AG08395 (cell line): ENCODE data around the gene SLC6A3.
"Not testable (repeated sequence)": the region's sequence is repeated elsewhere in the genome, so short reads cannot be mapped to it uniquely, and the experiment has no call there.

Source experiments
- DNase-seq: peaks from one replicate; pipeline ENCODE4 v3.0.0; 2012; ENCODE audit warnings: mixed read lengths, low spot score

The SLC6A3 gene

DNA sequence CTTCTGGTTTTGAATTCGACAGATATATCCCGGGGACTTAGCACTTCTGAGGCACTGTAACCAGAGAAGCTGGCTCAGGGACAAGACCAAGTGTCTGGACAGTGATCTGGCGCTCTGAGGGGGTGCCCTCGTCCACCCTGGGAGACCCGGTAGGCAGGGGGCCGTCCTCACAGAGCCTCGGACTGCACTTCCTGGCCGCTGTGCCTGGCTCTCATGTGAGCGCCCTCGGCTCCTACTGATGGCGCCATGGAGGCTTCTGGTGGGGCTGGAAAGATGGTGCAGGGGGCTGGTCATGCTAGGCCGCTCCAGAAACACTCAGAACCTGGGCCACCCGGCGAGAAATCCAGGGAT lies 18.8 kb upstream of the SLC6A3 start:
- no peak for DNase-seq

DNA sequence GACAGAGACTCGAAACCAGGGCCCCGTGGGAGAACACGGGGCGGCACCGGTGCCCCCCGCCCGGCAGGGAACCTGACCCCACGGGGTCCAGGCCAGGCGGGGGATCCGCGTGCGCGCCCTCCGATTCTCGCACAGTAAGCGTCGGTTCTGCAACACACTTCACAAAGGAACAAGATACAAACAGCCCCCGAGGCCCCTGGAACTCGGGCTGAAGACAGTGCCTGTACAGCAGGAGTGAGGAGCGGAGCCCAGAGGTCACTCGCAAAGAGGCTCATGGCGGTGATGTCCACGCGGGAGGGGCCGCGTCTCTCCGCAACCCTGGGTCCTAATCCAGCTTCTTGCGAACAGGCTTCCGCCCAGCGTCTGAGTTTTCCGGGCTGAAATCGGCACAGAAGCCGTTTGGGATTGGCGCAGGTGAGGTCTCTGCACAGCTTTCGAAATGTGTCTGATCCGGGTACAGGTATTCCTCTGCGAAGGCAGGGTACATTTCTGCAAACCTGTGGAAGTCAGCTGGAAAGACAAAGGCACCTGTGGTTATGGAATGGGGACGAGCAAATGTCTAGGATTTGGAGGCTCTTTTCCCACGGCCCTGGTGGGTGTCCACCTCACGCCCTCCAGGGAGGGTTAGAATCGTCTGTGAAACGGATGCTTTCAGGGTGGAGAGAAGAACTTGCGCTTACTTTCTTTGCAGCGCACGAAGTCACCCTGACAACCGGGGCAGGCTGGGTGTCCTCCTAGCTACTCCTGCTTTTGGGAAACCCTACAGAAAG lies 18.3 kb upstream of the SLC6A3 start:
- no peak for DNase-seq

DNA sequence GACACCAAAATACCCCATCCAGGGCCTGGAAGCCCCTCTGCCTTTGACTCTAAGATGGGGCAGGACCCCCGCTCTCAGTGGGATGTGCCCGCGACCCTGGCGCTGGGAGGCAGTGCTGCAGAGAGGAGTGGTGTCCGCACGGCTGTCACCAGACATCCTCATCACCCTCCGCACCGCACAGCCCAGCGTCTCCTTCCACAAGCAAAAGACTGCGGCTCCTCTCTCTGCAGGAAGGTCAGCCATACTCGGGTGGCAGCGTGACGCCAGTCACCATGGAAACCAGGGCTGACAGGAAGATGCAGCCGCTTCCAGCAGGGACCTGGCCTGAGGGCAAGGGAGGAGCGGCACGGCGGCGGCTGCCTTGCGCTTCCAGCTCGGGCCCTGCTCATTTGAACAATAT lies 17.1 kb upstream of the SLC6A3 start:
- no peak for DNase-seq

DNA sequence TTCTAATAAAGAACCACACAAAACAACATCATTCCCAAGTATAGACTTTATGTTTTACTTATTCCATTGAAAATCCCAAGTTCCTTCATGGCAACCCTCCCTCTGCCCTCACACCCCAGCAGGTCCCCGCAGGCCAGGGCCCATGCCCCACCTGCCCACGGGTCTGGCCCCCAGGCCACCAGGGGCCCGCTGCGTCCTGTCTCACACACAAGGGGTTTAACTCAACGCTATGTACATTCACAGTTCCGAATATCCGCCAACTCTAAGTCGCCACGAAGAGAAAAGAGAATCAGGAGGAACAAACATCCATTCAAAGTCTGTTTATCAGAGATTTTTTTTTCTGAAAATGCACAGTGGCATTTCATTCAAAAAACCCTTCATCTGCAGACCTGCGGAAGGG lies 16.2 kb upstream of the SLC6A3 start:
- no peak for DNase-seq

DNA sequence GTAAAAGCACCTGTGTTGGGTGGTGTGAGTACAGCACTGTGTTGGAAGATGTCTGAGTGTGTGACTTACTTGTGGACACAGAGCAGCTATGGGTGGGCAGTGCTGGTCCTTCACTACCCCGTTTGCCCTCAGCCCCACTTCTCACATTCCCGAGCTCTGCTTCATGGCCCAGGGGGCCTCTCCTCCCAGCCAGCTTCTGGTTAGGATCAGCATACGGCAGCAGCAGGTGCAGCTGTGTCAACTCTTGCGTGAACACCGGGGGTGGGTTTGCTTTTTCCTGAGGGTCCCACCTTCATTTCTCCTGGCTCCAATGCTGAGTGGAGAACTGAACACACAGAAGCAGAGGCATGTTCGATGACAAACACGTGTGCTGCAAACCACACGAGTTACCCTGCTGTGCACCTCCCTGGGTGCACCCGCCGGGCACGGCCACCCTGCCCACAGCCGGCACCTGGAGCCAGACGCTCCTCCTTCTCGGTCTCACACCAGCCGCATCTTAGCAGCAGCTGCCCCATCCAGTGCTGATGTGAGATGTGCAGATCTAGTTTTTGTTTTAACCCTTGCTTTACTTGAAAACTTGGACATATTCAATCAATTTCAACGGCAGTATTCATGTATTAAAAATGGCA lies 14.9 kb upstream of the SLC6A3 start:
- DNase-seq: no peak

DNA sequence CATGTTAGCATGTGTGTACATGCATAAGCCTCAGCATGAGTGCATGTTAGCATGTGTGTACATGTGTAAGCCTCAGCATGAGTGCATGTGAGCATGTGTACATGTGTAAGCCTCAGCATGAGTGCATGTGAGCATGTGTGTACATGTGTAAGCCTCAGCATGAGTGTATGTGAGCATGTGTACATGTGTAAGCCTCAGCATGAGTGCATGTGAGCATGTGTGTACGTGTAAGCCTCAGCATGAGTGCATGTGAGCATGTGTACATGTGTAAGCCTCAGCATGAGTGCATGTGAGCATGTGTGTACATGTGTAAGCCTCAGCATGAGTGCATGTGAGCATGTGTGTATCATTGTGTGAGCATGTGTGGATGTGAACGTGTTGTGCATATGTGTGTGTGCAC lies 14.2 kb upstream of the SLC6A3 start:
- not testable (repeated sequence) for DNase-seq

DNA sequence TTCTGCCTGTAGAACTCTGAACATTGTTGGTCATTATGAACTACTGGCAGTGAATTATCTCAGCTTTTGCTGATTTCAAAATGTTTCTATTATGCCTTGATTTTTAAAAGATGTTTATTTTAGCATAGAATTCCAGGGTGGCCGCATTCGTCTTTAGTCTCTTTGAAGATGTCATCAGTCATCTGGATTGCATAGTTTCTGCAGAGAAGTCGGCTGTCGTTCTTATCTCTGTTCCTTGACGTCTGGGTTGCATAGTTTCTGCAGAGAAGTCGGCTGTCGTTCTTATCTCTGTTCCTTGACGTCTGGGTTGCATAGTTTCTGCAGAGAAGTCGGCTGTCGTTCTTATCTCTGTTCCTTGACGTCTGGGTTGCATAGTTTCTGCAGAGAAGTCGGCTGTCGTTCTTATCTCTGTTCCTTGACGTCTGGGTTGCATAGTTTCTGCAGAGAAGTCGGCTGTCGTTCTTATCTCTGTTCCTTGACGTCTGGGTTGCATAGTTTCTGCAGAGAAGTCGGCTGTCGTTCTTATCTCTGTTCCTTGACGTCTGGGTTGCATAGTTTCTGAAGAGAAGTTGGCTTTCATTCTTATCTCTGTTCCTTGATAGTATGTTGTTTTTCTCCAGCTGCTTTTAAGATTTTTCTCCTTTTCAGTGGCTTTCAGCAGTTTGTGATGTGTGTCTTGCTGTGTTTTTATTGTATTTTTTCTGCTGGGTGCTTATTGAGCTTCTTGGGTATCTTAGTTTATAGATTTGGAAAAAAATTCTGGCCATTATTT lies 11.1 kb upstream of the SLC6A3 start:
- not testable (repeated sequence) for DNase-seq

DNA sequence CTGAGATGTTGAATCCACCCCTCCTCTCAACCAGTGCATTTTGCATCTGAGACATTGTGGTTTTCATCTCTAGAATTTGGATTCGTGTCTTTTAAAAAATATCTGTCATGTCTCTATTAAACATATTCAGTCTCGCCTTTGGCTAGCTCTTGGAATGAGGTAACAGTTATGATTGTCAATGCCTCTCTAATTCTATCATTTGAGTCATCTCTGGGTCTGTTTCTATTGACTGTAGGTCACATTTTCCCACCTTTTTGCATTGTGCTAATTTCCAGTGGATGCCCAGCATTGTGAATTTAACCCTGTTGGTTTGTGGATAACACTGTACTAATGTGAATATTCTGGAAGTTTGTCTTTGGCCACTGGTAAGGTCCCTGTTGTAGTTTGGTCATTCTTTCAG lies 8.4 kb upstream of the SLC6A3 start:
- no peak for DNase-seq

DNA sequence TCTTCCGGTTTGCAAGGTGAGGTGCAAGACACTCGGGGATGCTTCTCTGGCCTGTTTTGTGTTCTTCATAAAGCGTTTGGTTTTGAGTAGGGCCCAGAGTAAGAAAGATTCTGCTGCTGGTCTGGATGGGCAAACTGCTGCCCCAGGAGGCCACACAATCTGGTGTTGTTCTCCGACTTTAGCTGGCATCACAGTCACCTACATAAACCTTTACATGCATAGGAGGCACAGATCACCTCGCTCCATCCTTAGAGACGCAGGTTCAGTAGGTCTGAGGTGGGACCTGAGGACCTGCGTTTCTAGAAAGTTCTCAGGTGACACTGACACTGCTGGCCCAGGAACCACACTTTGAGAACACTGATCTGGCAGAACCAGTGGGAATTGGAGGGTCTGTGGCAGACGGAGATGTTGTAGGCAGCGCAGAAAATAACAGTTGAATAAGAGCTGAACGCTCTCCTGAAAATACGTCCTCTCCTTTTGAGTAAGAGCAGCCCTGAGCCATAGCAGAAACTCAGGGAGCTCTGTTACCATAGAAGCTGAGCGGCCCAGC lies 3.9 kb upstream of the SLC6A3 start:
- no peak for DNase-seq

DNA sequence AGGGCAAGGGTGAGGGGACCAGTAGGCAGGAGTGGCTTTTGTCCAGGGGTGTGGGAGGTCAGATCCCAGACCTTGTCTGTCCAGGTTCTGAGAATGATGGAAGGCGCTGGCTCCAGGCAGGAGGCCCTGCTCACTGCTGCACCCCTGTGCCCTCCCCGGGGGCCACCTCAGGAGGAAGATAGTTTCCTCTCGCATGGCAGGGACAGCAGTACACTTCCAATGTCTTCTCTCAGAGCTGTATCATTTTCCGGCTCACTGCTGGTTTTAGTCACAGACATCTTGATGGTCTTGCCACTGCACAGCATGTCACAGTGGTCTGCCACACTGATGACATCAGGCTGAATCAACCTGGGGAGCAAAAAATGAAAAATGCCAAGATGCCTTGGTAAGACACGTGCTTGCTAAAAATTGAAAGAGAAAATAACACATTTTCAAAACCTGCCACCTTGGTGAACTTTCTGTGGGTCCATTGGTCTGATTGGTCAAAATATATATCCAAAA lies 3.3 kb upstream of the SLC6A3 start:
- no peak for DNase-seq

DNA sequence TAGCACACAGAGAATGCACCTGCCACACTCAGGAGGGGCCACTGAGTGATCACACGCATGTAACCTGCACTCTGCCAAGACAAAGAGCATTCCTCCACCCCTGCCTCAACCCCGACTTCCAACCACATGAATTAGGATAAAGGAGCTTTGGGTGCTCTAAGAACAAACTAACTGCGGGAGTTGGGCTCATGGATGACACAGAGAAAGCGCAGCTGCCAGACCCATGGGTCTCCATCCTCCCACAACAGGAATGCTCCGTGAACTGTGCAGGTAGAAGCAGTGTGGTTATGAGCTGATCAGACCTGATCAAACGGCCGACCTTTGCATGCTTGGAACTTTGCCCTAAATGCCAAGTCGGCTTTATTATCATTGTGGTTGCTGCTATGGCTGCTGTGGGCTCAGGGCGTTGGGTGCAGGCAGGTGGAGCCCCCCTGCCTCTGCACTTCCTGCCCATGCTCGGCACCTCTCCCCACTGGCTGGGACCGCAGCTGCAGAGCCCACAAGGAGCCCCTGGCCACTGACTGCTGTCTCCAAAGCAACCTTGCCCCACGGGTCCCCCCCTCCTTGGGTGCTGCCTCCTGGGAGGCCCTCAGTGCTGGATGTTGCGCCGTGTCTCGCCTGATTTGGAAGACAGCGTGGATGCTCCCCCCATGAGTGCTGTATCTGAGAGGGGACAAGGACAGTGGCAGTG lies 2.6 kb upstream of the SLC6A3 start:
- DNase-seq: no peak

DNA sequence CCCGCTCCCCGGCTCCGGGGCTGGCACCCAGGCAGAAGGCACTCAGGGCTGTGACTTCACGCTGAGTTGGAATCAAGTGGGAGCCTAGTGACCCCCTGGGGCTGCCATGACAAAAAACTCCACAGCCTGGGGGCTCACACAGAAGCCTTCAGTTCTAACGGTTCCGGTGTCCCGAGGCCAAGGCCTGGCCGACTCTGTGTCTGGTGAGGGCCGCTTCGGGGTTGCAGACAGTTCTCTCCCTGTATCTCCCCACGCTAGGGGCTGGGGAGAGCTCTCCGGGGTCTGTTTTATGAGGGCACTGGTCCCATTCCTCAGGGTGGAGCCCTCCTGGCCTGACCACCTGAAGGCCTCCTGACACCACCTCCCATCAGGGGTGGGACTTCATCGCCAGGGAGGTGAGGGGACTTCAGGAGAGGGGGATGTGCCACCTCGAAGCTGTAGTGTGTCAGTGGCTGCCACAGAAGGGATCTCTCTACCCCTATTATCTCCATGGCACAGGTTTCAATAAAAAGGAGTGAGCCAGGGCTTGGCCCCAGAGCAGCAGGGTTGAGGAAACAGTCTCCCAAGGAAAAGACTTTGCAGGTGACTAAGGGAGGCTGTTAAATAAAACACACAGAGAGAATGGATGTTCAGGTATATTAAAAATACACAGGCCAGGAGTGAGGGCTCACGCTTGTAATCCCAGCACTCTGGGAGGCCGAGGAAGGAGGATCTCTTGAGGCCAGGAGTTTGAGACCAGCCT lies 1.5 kb upstream of the SLC6A3 start:
- no peak for DNase-seq

DNA sequence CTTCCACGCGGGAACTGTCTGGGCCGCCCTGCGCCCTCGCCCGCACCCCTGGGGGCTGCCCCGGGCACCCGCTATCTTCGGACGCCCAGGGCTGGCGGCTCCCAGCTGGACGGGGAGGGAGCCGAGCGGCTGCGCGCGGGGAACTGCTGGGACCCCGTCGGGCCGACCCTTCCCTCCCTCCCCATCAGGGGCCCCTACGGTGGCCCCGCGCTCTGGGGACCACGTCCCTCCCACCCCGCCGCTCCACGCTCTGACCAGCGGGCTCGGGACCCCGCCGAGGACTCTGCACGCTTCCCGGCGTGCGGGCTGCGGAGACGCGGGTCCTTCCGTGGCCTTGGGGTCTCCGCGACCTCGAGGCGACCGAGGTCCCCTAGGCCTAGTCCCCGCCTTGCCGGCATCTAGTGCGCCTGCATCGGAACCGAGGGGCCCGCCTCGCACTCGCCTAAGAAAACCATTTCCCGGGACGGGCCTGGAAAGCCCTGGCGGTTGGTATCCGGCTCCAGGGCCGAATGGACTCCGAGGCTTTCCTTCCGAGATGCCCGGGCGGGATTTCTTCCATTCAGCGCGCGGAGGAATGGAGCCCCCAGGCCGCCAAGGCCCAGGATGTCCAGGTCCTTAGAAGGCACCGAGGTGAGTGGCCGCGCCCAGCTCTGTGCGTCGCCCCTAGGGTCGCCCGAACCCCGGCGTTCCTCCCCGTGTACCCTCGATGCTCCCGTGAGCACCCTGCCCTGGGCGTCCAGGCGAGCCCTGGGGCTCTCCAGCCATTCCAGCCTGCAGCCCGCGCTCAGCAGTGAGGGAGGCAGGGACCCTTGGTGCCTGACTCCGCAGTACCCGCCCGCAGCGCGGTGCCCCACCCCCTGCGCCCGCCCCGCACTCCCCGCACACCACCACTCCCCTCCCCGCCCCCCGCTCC lies 705 bp upstream of the SLC6A3 start:
- no peak for DNase-seq

DNA sequence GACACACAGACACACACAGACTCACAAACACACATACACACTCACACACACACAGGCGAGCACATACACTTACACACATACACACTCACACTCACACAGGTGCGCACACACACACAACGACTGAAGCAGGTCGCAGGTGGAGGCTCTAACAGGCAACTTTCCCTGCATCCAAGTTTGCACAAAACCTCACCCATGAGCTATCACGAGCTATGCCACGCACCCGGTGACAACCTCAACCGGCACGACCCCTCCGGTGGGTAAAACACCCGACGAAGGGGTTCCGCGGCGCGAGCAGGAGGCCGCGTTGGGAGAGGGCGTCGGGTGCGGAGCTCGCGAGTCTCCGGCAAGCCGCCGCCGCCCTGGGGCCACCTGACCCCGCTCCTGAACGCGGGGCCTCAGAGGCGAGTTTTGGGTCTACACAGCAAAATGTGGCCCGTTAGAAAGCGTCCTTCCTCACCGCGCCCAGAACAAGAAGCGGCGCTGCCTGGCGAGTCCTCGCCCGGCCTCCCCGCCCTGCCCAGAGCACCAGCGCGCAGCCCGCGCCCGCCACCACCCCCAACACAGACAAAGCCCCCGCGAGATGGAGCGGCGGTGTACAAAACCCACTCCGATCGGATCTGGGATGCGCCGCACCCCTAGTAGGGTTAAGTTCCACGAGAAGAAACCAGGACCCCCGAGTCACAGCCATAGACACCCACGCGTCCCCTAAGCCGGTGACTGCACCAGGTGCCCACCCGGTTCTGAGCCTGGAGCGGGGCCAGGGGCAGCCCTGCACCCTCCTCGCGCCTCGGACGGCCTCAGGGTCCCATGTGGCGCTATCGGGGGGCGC lies 665 bp downstream of the SLC6A3 start:
- DNase-seq: no peak

DNA sequence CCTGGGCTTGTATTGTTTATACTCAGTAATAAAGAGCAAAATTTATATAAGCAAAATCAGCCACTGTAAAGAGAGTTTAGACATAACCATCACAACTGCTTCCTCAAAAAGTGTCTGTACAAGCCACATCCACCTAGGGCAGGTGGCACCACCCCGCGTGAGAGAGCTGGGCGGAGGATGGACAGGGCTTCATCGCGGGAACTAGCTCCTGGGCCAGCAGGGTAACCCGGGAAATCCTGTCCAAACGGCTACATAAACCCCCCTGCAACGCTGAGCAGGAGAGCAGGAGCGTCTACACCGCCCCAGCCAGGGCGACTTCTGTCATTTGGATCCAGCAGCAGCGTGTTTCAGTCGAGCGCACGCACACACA lies 1.3 kb downstream of the SLC6A3 start:
- DNase-seq: no peak

DNA sequence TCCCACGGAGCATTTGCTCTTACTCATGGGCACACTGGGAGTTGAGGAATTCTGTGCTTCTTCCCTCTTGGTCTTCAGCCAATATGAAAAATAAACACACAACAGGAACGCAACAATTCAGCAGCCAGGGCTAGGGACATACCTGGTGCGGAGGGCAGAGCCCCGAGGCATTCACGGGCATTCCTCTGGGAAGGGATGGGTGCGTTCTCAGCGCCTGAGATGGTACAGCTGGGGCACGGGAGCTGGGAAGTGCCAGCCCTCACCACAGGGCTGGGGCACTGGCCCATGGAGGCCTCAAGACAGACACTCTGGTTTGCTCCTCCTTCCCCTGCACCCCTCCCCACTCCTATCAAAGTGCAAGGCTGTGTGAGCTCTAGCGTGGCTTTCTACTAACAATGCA lies 2.1 kb downstream of the SLC6A3 start:
- DNase-seq: no peak

DNA sequence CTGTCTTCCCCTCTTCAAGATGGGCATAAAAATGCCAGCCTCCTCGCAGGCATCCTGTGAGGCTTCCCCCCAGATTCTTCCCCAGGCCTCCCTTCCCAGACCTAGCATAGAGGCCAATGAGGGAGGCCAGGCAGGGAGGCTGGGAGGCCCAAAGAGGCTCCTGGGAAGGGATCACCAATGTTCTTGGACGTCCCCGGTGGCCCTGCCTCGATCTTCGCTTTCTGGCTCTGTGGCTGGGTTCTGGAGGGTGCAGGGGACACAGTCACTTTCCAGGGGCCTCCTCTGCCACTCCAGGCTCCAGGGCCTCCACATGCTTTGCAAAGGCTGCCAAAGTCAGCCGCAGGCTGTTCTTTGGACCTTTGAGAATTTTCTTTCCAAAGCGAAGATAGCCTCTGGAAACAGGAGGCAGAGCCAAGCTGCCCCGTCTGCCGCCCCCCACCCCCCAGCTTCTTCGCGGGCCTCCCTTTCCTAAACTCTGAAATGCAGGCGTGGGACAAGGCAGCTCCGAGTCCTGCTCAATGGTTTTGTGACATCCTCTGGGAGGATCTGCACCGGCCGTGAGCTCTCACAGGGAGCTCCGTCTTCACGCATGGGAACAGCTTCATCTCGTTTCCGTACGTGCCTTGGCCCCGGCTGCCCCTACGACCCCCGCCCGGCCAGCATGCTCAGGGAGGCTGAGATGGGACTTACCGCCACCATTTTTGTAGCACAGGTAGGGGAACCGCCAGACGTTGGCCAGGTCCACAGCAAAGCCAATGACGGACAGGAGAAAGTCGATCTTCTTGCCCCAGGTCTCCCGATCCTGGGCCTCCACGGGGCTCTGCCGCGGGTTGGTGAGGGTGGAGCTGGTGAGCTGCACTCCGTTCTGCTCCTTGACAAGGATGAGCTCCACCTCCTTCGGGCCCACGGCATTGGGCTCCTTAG lies 2.8 kb downstream of the SLC6A3 start:
- no peak for DNase-seq

DNA sequence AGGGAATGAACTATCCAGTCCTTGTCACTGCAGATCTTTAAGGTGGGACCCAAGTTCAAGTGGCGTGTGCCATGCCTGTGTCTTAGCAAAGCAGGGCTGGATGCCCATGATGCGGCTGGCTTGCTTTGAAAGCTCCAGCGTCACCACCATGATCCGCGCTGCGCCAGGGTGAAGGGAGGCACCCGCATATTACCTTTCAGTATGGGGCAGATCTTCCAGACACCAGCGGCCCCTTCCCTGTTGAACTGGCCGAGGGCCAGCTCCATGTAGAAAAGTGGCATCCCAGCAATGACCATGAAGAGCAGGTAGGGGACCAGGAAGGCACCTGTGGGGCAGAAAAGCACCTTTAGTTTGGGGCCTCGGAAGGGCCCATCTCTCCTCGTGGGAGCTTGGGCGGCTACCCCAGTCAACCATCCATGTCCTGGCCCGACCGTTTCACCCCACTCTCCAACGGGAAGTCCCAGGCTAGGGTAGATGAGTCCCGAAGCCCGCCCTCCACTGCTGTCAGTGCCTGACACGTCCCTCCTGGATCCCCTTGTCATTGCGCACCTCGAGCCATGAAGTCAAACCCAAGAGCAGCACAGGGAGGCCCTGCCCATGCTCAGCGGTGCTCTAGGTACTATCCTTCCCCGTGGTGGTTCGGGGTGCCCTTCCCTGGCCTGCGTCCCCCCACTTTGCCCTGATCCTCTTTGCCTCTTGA lies 3.9 kb downstream of the SLC6A3 start:
- DNase-seq: no peak
